LNCAP (cell line): ENCODE measurements around the gene KCND3.

Experiments
- CTCF ChIP-seq: fragments of 450-650 bp; IDR thresholded peaks from 2 replicates; pipeline ENCODE4 v1.5.1; 2017; ENCODE audit warnings: mild to moderate bottlenecking

The KCND3 gene

GRCh38 chr1:112017183-112017582 is 27.7 kb upstream of the KCND3 start:
- TF ChIP-seq CTCF: no peak

GRCh38 chr1:112012823-112013222 is 23.4 kb upstream of the KCND3 start:
- no peak for TF ChIP-seq CTCF

- no peak for TF ChIP-seq CTCF
These were observed 21.7 kb upstream of the KCND3 start for GRCh38 chr1:112011202-112011601.

GRCh38 chr1:112007169-112007568 is 17.7 kb upstream of the KCND3 start:
- TF ChIP-seq CTCF: no peak

GRCh38 chr1:112006416-112007025 is 17.1 kb upstream of the KCND3 start:
- no peak for TF ChIP-seq CTCF

GRCh38 chr1:112004076-112004475 is 14.6 kb upstream of the KCND3 start:
- TF ChIP-seq CTCF: no peak

- no peak for TF ChIP-seq CTCF
These were observed 13.0 kb upstream of the KCND3 start for GRCh38 chr1:112002514-112002913.

- TF ChIP-seq CTCF: no peak
These were observed 12.0 kb upstream of the KCND3 start for GRCh38 chr1:112001436-112001835.
